OCI-LY1 (cell line): ENCODE measurements around the gene NCF1.
"Not testable (repeated sequence)": the region's sequence is repeated elsewhere in the genome, so short reads cannot be mapped to it uniquely, and the experiment has no call there.

Experiments
- EZH2 ChIP-seq: fragments of 200-600 bp; sonication (generic), shearing (Covaris generic); IDR thresholded peaks from 2 replicates; pipeline ENCODE4 v1.8.0; 2017; ENCODE audit warnings: borderline replicate concordance, mixed run types, mild to moderate bottlenecking, antibody characterized with exemption, low read length, moderate library complexity, mixed read lengths
- TF ChIP-seq, protein P1 (sequence below): fragments of 200-600 bp; sonication (generic), shearing (Covaris generic); IDR thresholded peaks from 2 replicates; pipeline ENCODE4 v1.5.1; 2017; ENCODE audit warnings: mild to moderate bottlenecking, antibody characterized with exemption, low read length, moderate library complexity, mixed read lengths

DNA sequence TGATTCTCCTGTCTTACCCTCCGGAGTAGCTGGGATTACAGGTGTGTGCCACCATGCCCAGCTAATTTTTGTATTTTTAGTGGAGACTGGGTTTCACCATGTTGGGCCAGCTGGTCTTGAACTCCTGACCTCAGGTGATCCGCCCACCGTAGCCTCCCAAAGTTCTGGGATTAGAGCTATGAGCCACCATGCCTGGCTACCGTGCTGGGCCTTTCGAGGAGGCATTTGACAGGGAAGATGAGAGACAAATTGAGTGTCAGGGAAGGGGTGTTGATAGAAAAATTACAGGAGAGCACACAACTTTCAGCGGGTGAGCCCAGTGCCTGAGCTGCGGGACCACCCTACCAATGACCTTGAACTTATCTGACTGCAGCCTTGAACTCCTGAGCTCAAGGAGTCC, 3.7 kb upstream of the NCF1 start:
- TF ChIP-seq, protein P1, sequence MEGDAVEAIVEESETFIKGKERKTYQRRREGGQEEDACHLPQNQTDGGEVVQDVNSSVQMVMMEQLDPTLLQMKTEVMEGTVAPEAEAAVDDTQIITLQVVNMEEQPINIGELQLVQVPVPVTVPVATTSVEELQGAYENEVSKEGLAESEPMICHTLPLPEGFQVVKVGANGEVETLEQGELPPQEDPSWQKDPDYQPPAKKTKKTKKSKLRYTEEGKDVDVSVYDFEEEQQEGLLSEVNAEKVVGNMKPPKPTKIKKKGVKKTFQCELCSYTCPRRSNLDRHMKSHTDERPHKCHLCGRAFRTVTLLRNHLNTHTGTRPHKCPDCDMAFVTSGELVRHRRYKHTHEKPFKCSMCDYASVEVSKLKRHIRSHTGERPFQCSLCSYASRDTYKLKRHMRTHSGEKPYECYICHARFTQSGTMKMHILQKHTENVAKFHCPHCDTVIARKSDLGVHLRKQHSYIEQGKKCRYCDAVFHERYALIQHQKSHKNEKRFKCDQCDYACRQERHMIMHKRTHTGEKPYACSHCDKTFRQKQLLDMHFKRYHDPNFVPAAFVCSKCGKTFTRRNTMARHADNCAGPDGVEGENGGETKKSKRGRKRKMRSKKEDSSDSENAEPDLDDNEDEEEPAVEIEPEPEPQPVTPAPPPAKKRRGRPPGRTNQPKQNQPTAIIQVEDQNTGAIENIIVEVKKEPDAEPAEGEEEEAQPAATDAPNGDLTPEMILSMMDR: not testable (repeated sequence)
- TF ChIP-seq EZH2: not testable (repeated sequence)
